ENCODE results near the gene GOLGA6B.
A peak's percentile ranks its signal among the peaks of the same experiment; 100 is the strongest.
"Not testable (repeated sequence)": the region's sequence is repeated elsewhere in the genome, so short reads cannot be mapped to it uniquely, and the experiment has no call there.

Gene GOLGA6B, protein sequence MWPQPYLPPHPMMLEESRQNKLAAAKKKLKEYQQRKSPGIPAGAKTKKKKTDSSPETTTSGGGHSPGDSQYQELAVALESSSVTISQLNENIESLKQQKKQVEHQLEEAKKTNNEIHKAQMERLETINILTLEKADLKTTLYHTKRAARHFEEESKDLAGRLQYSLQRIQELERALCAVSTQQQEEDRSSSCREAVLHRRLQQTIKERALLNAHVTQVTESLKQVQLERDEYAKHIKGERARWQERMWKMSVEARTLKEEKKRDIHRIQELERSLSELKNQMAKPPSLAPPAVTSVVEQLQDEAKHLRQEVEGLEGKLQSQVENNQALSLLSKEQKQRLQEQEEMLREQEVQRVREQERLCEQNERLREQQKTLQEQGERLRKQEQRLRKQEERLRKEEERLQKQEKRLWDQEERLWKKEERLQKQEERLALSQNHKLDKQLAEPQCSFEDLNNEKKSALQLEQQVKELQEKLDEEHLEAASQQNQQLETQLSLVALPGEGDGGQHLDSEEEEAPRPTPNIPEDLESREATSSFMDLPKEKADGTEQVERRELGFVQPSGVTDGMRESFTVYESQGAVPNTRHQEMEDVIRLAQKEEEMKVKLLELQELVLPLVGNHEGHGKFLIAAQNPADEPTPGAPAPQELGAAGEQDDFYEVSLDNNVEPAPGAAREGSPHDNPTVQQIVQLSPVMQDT

DNA sequence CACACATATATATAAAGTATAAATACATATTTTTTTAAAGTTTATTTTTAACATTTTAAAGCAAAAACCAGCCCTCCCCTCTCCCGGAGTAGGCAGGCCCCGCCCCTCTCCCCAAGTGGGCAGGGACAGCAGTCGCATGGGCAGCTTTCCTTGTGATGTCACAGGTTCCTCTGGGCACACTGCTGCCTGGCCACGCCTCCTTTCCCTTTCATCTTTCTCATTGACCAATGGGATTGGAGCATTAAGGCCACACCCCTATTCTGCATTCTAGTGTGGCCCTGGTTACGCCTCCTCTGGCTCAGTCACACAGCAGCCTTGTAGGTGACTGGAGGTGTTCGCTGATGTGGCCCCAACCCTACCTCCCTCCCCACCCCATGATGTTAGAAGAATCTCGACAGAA lies at the start of gene GOLGA6B:
Gene GOLGA6B, plus strand, starts transcription at position 301 of the 400 bp plus-strand sequence. Its CDS starts 41 bp downstream, at position 342.
- not testable (repeated sequence) for DNase-seq (ENCODE audit: low read depth)

GRCh38 chr15:72604794-72605193 lies 49.7 kb upstream of the GOLGA6B start:
- DNase-seq (ENCODE audit: low read depth) = no peak

GRCh38 chr15:72608084-72608483 lies 46.4 kb upstream of the GOLGA6B start:
- DNase-seq (ENCODE audit: low read depth) = not testable (repeated sequence)

- no peak for DNase-seq (ENCODE audit: low read depth)
Observed at GRCh38 chr15:72609862-72610261, 44.6 kb upstream of the GOLGA6B start.

- DNase-seq (ENCODE audit: low read depth) = not testable (repeated sequence)
Observed at GRCh38 chr15:72612324-72612723, 42.2 kb upstream of the GOLGA6B start.

DNA sequence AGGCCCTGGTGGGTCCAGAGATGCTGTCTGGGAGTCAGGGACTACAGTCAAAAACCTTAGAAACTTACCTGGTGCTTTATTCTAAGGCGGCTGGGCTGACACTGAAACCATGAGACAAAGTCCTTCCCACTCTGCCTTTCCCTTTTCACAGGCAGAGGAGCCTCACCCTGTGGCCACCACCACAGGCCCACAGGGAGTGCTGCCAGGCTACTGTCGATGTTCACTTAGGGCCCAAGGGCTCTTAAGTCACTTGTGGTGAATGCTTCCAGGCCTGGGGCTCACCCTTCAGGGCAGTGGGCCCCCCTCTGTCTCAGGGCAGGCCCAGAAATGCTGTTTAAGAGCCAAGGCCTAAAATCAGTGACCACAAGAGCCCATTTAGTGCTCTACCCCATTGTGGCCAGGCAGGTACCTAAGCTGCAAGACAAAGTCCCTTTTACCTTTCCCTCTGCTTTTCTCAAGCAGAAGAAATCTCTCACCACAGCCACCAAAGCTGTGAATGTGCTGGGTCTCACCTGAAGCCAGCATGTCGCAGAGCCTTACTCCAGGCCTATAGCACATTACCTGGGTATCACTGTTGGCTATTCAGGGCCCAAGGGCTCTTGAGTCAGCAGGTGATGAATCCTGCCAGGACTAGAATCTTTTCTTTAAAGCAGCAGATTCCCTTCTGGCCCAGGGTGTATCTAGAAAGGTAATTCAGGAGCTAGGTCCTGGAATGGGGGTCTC lies 39.5 kb upstream of the GOLGA6B start:
- DNase-seq (ENCODE audit: low read depth) = no peak

- not testable (repeated sequence) for DNase-seq (ENCODE audit: low read depth)
Observed at GRCh38 chr15:72615533-72616233, 38.8 kb upstream of the GOLGA6B start.

GRCh38 chr15:72616491-72617210 lies 37.8 kb upstream of the GOLGA6B start:
- DNase-seq (ENCODE audit: low read depth) = no peak

- DNase-seq (ENCODE audit: low read depth) = not testable (repeated sequence)
Observed at GRCh38 chr15:72623854-72624253, 30.6 kb upstream of the GOLGA6B start.

DNA sequence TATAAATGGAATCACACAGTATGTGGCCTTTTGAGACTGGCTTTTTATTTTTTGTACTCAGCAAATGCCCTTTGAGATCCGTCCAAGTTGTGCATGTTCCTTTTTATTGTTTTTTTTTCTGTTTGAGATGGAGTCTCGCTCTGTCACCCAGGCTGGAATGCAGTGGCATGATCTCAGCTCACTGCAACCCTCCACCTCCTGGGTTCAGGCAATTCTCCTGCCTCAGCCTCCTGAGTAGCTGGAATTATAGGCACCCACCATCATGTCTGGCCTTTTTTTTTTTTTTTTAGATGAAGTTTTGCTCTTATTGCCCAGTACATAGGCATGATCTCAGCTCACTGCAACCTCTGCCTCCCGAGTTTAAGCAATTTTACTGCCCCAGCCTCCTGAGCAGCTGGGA lies 28.3 kb upstream of the GOLGA6B start:
- not testable (repeated sequence) for DNase-seq (ENCODE audit: low read depth)

- DNase-seq (ENCODE audit: low read depth) = not testable (repeated sequence)
Observed at GRCh38 chr15:72628249-72629067, 26.0 kb upstream of the GOLGA6B start.

GRCh38 chr15:72629068-72629570 lies 25.4 kb upstream of the GOLGA6B start:
- DNase-seq (ENCODE audit: low read depth) = not testable (repeated sequence)

- DNase-seq (ENCODE audit: low read depth) = peak; percentile 4
Observed at GRCh38 chr15:72636519-72637282, 17.8 kb upstream of the GOLGA6B start.

DNA sequence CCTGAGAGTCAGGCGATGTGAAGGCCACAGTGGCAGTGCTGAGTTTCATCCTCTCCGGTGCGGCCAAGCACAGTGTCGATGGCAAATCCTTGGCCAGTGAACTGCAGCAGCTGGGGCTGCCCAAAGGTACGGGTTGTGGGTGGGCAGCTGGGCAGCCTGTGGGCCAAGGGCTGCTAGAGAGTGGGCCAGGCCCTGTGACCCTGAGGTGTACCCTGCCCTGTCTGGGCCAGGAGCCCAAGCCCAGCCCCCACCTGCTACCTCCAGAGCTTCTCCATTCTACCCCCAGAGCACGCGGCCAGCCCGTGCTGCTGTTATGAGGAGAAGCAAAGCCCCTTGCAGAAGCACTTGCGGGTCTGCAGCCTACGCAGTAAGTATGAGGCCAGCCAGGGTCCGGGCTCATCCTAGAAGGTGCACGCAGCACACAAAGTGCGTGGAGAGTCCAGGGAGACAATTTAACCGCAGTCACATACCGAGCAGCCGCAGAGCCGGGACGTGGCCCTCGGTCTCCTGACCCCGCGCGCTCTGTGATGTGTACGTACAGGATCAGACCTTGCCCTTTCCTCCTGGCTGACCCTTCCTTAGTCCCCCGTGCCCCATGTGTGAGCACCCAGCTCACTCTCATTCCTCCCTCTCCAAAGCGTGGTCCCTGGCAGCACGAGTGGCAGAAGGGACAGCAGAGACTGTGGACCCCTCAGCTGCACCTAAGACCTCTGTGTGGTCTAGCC lies 14.6 kb upstream of the GOLGA6B start:
- DNase-seq (ENCODE audit: low read depth) = not testable (repeated sequence)

GRCh38 chr15:72642271-72642670 lies 12.2 kb upstream of the GOLGA6B start:
- DNase-seq (ENCODE audit: low read depth) = not testable (repeated sequence)

DNA sequence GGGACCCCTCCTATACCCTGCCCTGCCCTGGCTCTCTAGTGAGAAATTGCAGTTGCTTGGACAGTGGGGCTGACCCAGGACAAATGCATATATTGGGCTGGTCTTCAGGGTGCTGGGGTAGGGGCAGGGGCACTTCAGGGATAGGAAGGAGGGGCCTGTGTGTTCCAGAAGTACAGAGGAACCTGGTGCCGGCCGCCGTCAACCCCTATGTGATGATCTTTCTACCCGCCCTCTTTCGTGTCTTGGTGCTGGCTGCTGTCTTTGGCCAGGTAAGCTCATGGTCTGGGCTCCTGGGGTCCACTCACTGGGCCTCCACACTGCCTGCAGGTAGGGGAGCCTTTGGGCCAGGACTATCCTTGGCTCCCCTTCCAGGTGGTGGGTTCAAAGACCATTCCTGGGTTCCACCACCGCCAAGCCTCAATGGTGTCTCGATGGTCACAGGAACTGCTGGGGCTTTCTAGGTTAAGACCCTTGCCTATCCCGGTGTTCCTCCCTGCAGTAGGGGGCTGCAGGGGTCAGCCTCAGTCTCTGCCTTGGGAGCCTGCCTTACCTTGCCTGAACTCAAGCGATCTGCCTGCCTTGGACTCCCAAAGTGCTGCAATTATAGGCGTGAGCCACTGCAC lies 5.8 kb upstream of the GOLGA6B start:
- not testable (repeated sequence) for DNase-seq (ENCODE audit: low read depth)

- not testable (repeated sequence) for DNase-seq (ENCODE audit: low read depth)
Observed at GRCh38 chr15:72656014-72656413, 1.5 kb downstream of the GOLGA6B start.

DNA sequence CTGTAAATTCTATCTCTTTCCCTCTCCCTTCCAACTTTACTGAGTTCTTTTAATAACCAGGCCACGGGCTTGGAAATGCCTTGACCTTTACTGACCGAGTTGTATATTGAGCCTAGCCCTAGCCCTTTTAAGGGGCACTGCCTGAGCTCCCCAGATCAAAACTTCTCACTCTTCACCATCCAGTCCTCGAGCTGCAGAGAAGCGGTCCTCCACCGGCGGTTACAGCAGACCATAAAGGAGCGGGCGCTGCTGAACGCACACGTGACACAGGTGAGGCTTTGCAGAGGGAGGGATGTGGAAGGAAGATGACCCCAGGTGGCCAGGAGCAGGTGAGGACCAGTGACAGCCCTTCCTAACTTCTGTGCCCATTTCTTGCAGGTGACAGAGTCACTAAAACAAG lies 6.6 kb downstream of the GOLGA6B start:
- not testable (repeated sequence) for DNase-seq (ENCODE audit: low read depth)
